GM19324 (cell line): Measurements from ENCODE around the gene CENPM.

Source experiments
- ATAC-seq: cut with Tn5 transposase; IDR thresholded peaks from one replicate; pipeline ENCODE4 v1.9.1; 2021; ENCODE audit warnings: mild to moderate bottlenecking, moderate library complexity; ENCODE audit not compliant: unreplicated experiment, low FRiP score

The CENPM gene

GRCh38 chr22:41902016-41902415 is 44.9 kb downstream of the CENPM start:
- no peak for ATAC-seq

GRCh38 chr22:41900652-41901312 is 46.2 kb downstream of the CENPM start:
- ATAC-seq, result no peak

GRCh38 chr22:41899992-41900651 is 46.8 kb downstream of the CENPM start:
- no peak for ATAC-seq

GRCh38 chr22:41899110-41899509 is 47.8 kb downstream of the CENPM start:
- ATAC-seq, result no peak

GRCh38 chr22:41898645-41899044 is 48.3 kb downstream of the CENPM start:
- no peak for ATAC-seq

GRCh38 chr22:41893591-41894375 is 53.2 kb downstream of the CENPM start:
- no peak for ATAC-seq

- no peak for ATAC-seq
These were observed 54.2 kb downstream of the CENPM start for GRCh38 chr22:41892721-41893120.

GRCh38 chr22:41891407-41891806 is 55.5 kb downstream of the CENPM start:
- ATAC-seq, result no peak
